C4-2B (cell line): ENCODE measurements around the gene KRTAP5-9.
"Not testable (repeated sequence)": the region's sequence is repeated elsewhere in the genome, so short reads cannot be mapped to it uniquely, and the experiment has no call there.

ENCODE experiments used
- H3K27ac ChIP-seq: fragments of 450-650 bp; 2 replicates; pipeline ENCODE4 v1.5.1; 2017
- ZFX ChIP-seq: fragments of 450-650 bp; IDR thresholded peaks from 2 replicates; pipeline ENCODE4 v1.6.1; 2017
- TF ChIP-seq, protein P1 (sequence below): fragments of 450-650 bp; conservative IDR thresholded peaks from 2 replicates; pipeline ENCODE4 v1.5.1; 2017; ENCODE audit warnings: mild to moderate bottlenecking

The KRTAP5-9 gene

DNA sequence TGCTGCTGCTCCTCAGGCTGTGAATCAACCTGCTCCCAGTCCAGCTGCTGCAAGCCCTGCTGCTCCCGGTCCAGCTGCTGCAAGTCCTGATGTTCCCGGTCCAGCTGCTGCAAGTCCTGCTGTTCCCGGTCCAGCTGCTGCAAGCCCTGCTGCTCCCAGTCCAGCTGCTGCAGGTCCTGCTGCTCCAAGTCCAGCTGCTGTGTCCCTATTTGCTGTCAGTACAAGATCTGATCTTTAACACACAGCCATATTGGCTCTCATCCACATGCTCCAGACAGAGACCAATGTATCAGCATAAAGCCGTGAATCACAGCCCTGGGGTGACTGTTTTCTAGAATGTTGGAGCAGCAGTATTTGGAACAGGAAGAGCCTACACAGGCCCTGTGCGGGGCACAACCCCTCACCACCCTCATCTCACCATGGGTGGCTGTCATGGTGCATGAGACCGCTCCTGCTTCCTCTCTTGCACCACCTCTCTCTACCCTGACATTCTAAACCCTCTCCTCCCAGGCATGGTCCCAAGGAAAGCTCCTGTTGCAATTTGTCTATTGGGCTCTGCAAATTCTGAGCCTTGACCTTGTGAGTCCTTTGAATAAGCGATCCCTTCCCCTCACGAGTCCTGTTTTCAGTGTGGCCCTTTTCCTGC, 20.6 kb downstream of the KRTAP5-9 start:
- TF ChIP-seq, protein P1, sequence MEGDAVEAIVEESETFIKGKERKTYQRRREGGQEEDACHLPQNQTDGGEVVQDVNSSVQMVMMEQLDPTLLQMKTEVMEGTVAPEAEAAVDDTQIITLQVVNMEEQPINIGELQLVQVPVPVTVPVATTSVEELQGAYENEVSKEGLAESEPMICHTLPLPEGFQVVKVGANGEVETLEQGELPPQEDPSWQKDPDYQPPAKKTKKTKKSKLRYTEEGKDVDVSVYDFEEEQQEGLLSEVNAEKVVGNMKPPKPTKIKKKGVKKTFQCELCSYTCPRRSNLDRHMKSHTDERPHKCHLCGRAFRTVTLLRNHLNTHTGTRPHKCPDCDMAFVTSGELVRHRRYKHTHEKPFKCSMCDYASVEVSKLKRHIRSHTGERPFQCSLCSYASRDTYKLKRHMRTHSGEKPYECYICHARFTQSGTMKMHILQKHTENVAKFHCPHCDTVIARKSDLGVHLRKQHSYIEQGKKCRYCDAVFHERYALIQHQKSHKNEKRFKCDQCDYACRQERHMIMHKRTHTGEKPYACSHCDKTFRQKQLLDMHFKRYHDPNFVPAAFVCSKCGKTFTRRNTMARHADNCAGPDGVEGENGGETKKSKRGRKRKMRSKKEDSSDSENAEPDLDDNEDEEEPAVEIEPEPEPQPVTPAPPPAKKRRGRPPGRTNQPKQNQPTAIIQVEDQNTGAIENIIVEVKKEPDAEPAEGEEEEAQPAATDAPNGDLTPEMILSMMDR, result no peak
- TF ChIP-seq ZFX, result no peak
- no peak overlapping the region for H3K27ac ChIP-seq

DNA sequence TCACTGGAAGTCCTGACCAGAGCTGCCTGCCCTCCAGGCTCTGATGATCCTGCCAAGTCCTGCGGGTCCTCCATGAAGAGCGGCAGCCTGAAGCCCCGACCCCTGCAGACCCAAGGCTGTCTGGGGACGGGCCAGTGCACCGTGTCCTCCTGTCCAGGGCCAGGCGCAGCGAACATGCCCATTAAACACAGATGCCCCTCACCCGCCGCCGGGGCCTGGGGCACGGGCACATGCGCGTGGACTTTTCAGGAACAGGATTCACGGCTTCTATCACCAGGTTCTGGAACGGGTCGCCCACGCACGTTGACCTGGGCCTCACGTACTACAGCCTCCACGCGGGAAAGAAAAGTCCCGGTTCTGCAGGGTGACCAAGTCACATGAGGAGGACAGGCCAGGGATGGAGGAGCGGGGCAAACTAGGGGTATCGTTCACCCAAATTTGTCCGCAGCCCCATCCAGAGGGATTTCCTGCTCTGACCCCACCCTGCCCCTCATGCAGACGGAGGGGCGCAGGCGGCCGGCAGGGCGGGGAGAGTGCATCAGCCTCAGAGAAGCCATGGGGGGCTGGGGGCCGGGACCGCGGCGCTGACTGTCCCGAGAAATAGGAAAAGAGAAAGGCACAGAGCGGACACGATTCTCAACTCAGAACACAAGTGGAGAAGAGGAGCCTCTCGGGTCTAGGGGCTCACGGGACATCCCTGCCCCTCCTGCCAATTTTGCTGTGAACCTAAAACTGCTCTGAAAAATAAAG, 23.1 kb downstream of the KRTAP5-9 start:
- not testable (repeated sequence) for H3K27ac ChIP-seq

DNA sequence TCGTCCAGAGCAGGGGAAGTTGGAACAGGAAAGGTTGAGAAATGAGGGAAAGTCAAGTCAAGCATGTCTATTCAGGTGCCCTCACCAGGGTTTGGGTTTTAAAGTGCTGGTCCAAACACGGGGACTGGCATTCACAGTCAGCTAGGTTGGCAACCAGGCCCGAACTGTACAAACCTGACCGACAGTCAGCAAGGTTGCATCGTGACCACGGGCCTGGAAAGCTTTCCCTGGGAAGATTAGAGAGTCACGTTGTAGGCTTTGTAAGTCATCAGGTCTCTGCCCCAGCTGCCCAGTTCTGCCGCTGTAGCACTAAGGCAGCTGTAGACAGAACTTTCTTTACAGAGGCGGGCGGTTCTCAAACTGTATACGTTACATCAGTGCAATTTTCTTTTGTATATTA, 24.6 kb downstream of the KRTAP5-9 start:
- no peak overlapping the region for H3K27ac ChIP-seq

DNA sequence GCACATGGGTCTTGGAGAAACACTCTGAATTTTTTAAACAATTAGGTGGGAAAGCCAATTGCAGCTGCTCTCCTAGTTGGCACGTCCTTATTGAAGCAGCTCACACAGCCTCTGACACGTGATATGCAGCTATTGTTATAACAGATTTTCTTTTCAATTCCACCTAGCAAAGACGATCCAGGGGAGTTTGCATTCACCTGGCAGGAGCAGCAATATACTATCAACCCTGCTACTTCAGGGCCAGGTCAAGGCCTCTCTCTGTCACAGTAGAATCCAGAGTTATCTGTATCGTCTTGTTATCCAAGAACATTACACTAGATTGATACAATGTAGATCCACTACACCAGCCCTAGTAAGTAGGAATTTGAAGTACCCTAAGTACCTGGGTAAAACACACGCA, 26.2 kb downstream of the KRTAP5-9 start:
- no peak overlapping the region for H3K27ac ChIP-seq
- TF ChIP-seq ZFX, result no peak
- TF ChIP-seq, protein P1, result no peak

More for the DNA sequence above, 24.6 kb downstream of the KRTAP5-9 start:
- no peak for TF ChIP-seq ZFX
- TF ChIP-seq, protein P1, result no peak

DNA sequence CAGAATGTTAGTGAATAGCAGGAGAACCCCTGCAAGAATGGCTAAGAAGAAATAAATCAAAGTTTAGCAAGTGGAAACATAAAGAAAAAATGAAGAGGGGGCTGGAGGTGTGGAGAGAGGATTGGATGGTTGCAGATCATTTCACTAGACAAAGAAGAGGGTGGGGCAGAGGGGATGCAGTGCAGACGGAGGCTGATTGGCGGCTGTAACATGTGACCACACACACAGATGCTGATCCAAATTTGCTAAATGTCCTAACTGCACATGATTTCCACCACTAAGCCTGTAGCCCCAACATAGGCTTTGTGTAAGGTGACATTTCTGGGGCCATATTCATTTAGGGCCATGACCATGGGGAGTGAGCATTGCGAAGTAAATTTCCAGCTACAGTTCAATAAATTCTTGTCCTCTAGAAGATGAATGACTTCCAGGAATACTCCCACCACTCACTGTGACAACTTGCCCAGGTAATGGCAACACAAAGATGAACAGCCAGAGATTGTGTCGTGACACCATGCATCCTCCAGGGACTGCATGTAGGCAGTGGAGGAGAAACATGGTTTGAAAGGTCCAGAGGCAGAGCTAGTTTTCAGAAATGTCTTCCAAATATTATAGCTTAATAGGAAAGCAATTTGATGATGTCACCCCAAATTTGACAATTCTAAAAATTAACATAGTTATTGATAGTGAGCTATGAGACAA, 27.7 kb downstream of the KRTAP5-9 start:
- H3K27ac ChIP-seq, result no peak overlapping the region
- TF ChIP-seq, protein P1, result no peak
- no peak for TF ChIP-seq ZFX

DNA sequence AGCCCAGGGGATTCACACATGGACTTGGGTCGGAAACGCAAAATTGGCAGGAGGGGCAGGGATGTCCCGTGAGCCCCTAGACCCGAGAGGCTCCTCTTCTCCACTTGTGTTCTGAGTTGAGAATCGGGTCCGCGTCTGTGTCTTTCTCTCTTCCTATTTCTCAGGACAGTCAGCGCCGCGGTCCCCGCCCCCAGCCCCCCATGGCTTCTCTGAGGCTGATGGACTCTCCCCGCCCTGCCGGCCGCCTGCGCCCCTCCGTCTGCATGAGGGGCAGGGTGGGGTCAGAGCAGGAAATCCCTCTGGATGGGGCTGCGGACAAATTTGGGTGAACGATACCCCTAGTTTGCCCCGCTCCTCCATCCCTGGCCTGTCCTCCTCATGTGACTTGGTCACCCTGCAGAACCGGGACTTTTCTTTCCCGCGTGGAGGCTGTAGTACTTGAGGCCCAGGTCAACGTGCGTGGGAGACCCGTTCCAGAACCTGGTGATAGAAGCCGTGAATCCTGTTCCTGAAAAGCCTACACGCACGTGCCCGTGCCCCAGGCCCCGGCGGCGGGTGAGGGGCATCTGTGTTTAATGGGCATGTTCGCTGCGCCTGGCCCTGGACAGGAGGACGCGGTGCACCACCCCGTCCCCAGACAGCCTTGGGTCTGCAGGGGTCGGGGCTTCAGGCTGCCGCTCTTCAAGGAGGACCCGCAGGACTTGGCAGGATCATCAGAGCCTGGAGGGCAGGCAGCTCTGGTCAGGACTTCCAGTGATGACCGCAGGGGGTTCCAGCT, 28.7 kb downstream of the KRTAP5-9 start:
- H3K27ac ChIP-seq, result not testable (repeated sequence)

DNA sequence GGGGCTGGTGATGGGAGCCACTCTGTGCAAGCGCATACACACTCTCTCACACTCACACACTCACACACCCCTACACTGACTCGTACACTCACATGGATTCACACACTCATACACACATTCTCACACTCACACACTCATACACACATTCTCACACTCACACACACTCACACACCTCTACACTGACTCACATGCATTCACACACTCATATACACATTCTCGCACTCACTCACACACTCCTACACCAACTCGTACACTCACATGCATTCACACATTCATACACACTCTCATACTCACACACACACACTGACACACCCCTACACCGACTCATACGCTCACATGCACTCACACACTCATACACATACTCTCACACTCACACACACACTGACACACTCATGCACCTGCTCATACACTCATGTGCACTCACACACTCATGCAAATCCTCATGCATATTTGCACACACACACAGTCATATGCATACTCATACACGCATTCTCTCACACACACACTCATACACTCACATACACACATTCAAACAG, 29.3 kb downstream of the KRTAP5-9 start:
- TF ChIP-seq, protein P1, result no peak
- TF ChIP-seq ZFX, result no peak
- no peak overlapping the region for H3K27ac ChIP-seq

DNA sequence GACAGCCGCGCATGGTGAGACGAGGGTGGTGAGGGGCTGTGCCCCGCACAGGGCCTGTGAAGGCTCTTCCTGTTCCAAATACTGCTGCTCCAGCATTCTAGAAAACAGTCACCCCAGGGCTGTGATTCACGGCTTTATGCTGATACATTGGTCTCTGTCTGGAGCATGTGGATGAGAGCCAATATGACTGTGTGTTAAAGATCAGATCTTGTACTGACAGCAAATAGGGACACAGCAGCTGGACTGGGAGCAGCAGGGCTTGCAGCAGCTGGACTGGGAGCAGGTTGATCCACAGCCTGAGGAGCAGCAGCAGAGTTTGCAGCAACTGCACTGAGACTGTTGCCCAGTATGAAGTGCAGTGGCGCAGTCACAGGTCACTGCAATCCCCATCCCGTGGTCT, 31.3 kb downstream of the KRTAP5-9 start:
- H3K27ac ChIP-seq, result not testable (repeated sequence)
